OCI-LY7 (cell line): ENCODE data around the gene AGPAT2.

Experiments used
- CTCF ChIP-seq: fragments of 200-600 bp; sonication (generic); conservative IDR thresholded peaks from 2 replicates; pipeline ENCODE4 v1.5.1; 2014; ENCODE audit warnings: mild to moderate bottlenecking, antibody characterized with exemption, low read length, moderate library complexity, mixed read lengths
- EZH2phosphoT487 ChIP-seq: fragments of 200-600 bp; sonication (generic); IDR thresholded peaks from 2 replicates; pipeline ENCODE4 v1.6.1; 2018; ENCODE audit warnings: low read depth, borderline replicate concordance, mild to moderate bottlenecking, mixed run types, antibody characterized with exemption, low read length, moderate library complexity, mixed read lengths

GRCh38 chr9:136654820-136655535, 32.3 kb downstream of the AGPAT2 start:
- TF ChIP-seq CTCF (no peak), EZH2phosphoT487 (no peak)
